ENCODE results near the gene CCNQ.

DNA sequence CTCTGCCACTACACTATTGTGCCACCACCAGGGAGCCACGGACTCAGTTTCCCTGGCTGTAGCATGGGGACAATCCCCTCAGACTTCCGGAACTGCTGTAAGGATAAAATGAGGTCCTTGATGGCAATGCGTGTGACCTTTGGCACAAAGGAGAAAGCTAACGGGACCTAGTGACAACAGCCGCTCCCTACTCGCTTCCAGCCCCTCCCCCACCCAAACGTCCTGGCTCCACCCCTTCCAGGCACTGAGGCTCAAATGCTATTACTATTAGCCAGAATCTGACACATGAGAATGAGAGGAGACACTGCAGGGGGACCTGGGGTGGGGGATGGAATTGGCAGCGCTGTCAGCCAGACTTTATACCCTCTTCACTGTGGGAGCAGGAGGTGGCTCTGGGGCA, 42.7 kb upstream of the CCNQ start:
- TF ChIP-seq SNAI2 (CRISPR knock-in tag; IDR thresholded peaks at IDR 0.05) (no peak), ZFP30 (CRISPR knock-in tag; IDR thresholded peaks at IDR 0.05) (no peak), OSR1 (CRISPR knock-in tag; IDR thresholded peaks at IDR 0.05) (no peak), BACH2 (CRISPR knock-in tag; IDR thresholded peaks at IDR 0.05; ENCODE audit: borderline replicate concordance) (no peak), RARB (CRISPR knock-in tag; IDR thresholded peaks at IDR 0.05) (no peak), ZC3H10 (CRISPR knock-in tag; IDR thresholded peaks at IDR 0.05) (no peak)
- TF ChIP-seq, protein P1, sequence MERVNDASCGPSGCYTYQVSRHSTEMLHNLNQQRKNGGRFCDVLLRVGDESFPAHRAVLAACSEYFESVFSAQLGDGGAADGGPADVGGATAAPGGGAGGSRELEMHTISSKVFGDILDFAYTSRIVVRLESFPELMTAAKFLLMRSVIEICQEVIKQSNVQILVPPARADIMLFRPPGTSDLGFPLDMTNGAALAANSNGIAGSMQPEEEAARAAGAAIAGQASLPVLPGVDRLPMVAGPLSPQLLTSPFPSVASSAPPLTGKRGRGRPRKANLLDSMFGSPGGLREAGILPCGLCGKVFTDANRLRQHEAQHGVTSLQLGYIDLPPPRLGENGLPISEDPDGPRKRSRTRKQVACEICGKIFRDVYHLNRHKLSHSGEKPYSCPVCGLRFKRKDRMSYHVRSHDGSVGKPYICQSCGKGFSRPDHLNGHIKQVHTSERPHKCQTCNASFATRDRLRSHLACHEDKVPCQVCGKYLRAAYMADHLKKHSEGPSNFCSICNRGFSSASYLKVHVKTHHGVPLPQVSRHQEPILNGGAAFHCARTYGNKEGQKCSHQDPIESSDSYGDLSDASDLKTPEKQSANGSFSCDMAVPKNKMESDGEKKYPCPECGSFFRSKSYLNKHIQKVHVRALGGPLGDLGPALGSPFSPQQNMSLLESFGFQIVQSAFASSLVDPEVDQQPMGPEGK (CRISPR knock-in tag; IDR thresholded peaks at IDR 0.05; ENCODE audit: borderline replicate concordance): no peak
- TF ChIP-seq, protein P2, sequence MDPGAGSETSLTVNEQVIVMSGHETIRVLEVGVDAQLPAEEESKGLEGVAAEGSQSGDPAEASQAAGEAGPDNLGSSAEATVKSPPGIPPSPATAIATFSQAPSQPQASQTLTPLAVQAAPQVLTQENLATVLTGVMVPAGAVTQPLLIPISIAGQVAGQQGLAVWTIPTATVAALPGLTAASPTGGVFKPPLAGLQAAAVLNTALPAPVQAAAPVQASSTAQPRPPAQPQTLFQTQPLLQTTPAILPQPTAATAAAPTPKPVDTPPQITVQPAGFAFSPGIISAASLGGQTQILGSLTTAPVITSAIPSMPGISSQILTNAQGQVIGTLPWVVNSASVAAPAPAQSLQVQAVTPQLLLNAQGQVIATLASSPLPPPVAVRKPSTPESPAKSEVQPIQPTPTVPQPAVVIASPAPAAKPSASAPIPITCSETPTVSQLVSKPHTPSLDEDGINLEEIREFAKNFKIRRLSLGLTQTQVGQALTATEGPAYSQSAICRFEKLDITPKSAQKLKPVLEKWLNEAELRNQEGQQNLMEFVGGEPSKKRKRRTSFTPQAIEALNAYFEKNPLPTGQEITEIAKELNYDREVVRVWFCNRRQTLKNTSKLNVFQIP (CRISPR knock-in tag; IDR thresholded peaks at IDR 0.05; ENCODE audit: borderline replicate concordance, low read depth): no peak
- TF ChIP-seq, protein P3, sequence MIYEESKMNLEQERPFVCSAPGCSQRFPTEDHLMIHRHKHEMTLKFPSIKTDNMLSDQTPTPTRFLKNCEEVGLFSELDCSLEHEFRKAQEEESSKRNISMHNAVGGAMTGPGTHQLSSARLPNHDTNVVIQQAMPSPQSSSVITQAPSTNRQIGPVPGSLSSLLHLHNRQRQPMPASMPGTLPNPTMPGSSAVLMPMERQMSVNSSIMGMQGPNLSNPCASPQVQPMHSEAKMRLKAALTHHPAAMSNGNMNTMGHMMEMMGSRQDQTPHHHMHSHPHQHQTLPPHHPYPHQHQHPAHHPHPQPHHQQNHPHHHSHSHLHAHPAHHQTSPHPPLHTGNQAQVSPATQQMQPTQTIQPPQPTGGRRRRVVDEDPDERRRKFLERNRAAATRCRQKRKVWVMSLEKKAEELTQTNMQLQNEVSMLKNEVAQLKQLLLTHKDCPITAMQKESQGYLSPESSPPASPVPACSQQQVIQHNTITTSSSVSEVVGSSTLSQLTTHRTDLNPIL (CRISPR knock-in tag; IDR thresholded peaks at IDR 0.05; ENCODE audit: low read depth): no peak
